HEK293 (cell line): ENCODE measurements around the gene ZBTB1.

Source experiments
- CTCF ChIP-seq: fragments of 450-650 bp; formaldehyde crosslinking; IDR thresholded peaks from 2 replicates; pipeline ENCODE4 v1.5.1; 2016; ENCODE audit warnings: missing biosample characterization, missing genetic modification characterization
- GLI4 ChIP-seq: fragments of 450-650 bp; formaldehyde crosslinking; IDR thresholded peaks from 2 replicates; pipeline ENCODE4 v1.5.1; 2016; ENCODE audit warnings: missing biosample characterization, missing genetic modification characterization
- SP2 ChIP-seq: fragments of 450-650 bp; formaldehyde crosslinking; IDR thresholded peaks from 2 replicates; pipeline ENCODE4 v1.5.1; 2016; ENCODE audit warnings: missing biosample characterization, missing genetic modification characterization
- ZNF121 ChIP-seq: fragments of 450-650 bp; formaldehyde crosslinking; IDR thresholded peaks from 2 replicates; pipeline ENCODE4 v1.5.1; 2016; ENCODE audit warnings: missing biosample characterization, missing genetic modification characterization
- ZNF133 ChIP-seq: fragments of 450-650 bp; formaldehyde crosslinking; IDR thresholded peaks from 2 replicates; pipeline ENCODE4 v1.5.1; 2016; ENCODE audit warnings: missing biosample characterization, missing genetic modification characterization
- ZNF202 ChIP-seq: fragments of 450-650 bp; formaldehyde crosslinking; IDR thresholded peaks from 2 replicates; pipeline ENCODE4 v1.5.1; 2016; ENCODE audit warnings: missing biosample characterization, missing genetic modification characterization, borderline replicate concordance
- ZNF335 ChIP-seq: fragments of 450-650 bp; formaldehyde crosslinking; conservative IDR thresholded peaks from 2 replicates; pipeline ENCODE4 v1.5.1; 2016; ENCODE audit warnings: missing biosample characterization, missing genetic modification characterization
- ZNF423 ChIP-seq: fragments of 450-650 bp; formaldehyde crosslinking; IDR thresholded peaks from 2 replicates; pipeline ENCODE4 v1.5.1; 2016; ENCODE audit warnings: missing biosample characterization, missing genetic modification characterization
- ZNF426 ChIP-seq: fragments of 450-650 bp; formaldehyde crosslinking; IDR thresholded peaks from 2 replicates; pipeline ENCODE4 v1.5.1; 2017; ENCODE audit warnings: missing biosample characterization, missing genetic modification characterization, mild to moderate bottlenecking, inconsistent platforms, moderate library complexity
- ZNF777 ChIP-seq: fragments of 450-650 bp; formaldehyde crosslinking; IDR thresholded peaks from 2 replicates; pipeline ENCODE4 v1.5.1; 2017; ENCODE audit warnings: missing biosample characterization, missing genetic modification characterization, borderline replicate concordance
- TF ChIP-seq, protein P1 (sequence below): fragments of 450-650 bp; formaldehyde crosslinking; IDR thresholded peaks from 2 replicates; pipeline ENCODE4 v1.5.1; 2017; ENCODE audit warnings: missing biosample characterization, missing genetic modification characterization
- TF ChIP-seq, protein P2 (sequence below): fragments of 450-650 bp; formaldehyde crosslinking; IDR thresholded peaks from 2 replicates; pipeline ENCODE4 v1.5.1; 2016; ENCODE audit warnings: missing biosample characterization, missing genetic modification characterization, low read depth

DNA sequence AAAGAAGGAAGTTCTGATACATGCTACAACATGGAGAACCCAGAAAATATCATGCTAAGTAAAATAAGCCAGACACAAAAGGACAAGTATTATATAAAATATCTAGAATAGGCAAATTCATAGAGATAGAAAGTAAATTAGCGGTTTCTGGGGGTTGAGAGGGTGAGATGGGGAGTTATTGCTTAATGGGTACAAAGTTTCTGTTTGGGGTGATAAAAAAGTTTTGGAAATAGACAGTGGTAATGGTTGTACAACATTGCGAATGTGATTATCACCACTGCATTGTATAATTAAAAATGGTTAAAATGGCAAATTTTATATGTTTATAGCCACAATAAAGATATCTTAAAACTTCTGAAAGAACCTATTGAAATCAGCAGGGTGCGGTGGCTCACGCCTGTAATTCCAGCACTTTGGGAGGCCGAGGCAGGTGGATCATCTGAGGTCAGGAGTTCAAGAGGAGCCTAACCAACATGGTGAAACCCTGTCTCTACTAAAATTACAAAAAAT is 15.9 kb upstream of the ZBTB1 start:
- TF ChIP-seq ZNF335 (no peak), CTCF (tag by site-specific recombination) (no peak), ZNF121 (no peak), ZNF423 (tag by site-specific recombination) (no peak), ZNF133 (tag by site-specific recombination) (no peak), GLI4 (tag by site-specific recombination) (no peak), ZNF202 (no peak), SP2 (tag by site-specific recombination) (no peak), ZNF777 (tag by site-specific recombination) (no peak), ZNF426 (tag by site-specific recombination) (no peak)
- TF ChIP-seq, protein P1, sequence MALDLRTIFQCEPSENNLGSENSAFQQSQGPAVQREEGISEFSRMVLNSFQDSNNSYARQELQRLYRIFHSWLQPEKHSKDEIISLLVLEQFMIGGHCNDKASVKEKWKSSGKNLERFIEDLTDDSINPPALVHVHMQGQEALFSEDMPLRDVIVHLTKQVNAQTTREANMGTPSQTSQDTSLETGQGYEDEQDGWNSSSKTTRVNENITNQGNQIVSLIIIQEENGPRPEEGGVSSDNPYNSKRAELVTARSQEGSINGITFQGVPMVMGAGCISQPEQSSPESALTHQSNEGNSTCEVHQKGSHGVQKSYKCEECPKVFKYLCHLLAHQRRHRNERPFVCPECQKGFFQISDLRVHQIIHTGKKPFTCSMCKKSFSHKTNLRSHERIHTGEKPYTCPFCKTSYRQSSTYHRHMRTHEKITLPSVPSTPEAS (tag by site-specific recombination) = no peak
- TF ChIP-seq, protein P2, sequence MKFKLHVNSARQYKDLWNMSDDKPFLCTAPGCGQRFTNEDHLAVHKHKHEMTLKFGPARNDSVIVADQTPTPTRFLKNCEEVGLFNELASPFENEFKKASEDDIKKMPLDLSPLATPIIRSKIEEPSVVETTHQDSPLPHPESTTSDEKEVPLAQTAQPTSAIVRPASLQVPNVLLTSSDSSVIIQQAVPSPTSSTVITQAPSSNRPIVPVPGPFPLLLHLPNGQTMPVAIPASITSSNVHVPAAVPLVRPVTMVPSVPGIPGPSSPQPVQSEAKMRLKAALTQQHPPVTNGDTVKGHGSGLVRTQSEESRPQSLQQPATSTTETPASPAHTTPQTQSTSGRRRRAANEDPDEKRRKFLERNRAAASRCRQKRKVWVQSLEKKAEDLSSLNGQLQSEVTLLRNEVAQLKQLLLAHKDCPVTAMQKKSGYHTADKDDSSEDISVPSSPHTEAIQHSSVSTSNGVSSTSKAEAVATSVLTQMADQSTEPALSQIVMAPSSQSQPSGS = no peak
